ENCODE results near the gene PAPPA. TPM values are rescaled to one million over a fixed set of nuclear protein-coding genes. Genes with fewer than 3 reads are reported as not detected.

Gene PAPPA
- total RNA-seq, 1 experiment from 2014 or later = 0.22 TPM

DNA sequence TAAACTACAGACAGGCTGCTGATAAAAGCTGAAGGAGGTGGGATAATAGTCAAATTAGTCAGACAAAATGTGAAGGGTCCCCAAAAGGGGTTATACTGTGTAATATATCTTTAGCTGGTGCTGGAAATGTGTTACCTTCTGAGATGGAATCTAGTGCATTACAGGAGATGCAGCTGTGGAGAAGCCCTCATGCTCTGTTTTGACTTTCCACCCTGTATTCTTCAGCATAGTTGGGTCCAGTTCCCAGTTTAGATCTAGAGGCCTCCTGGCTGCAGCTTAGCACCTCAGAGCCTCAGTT, 122.6 kb downstream of the PAPPA start:
- H3K9me3 Mint-ChIP-seq = no peaks in the 10 kb centered on the region
- ChIA-PET POLR2A (interaction anchor here (0.8 to 1.1 kb wide), 2 partner anchors 10 to 35 kb away, joined by 3 read pairs; no protein-coding TSS in a partner anchor), CTCF (interaction anchor here (1.7 kb wide), 1 partner anchor 124 kb away, joined by 4 read pairs; no protein-coding TSS in a partner anchor)
- no peak overlapping the region for H3K27ac Mint-ChIP-seq
- no peak for DNase-seq (ENCODE audit: low spot score)
- peaks cover 99% of the 10 kb centered on the region for H3K27me3 Mint-ChIP-seq (ENCODE audit: low read depth)
- H3K4me3 Mint-ChIP-seq = no peak overlapping the region
- TF ChIP-seq FOXP1 (CRISPR knock-in tag; IDR thresholded peaks at IDR 0.05; ENCODE audit: borderline replicate concordance) (no peak), ZNF317 (CRISPR knock-in tag; IDR thresholded peaks at IDR 0.05; ENCODE audit: borderline replicate concordance, low read depth) (no peak), FOXJ3 (CRISPR knock-in tag; IDR thresholded peaks at IDR 0.05; ENCODE audit: borderline replicate concordance) (no peak), OVOL2 (CRISPR knock-in tag; IDR thresholded peaks at IDR 0.05; ENCODE audit: borderline replicate concordance) (no peak), NR1H2 (CRISPR knock-in tag; IDR thresholded peaks at IDR 0.05) (no peak), MXD4 (CRISPR knock-in tag; IDR thresholded peaks at IDR 0.05; ENCODE audit: borderline replicate concordance) (no peak), EMX1 (CRISPR knock-in tag; IDR thresholded peaks at IDR 0.05) (no peak), ZBTB21 (CRISPR knock-in tag; IDR thresholded peaks at IDR 0.05; ENCODE audit: borderline replicate concordance) (no peak)
- TF ChIP-seq, protein P1, sequence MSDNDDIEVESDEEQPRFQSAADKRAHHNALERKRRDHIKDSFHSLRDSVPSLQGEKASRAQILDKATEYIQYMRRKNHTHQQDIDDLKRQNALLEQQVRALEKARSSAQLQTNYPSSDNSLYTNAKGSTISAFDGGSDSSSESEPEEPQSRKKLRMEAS (CRISPR knock-in tag; IDR thresholded peaks at IDR 0.05) = no peak
- TF ChIP-seq, protein P2, sequence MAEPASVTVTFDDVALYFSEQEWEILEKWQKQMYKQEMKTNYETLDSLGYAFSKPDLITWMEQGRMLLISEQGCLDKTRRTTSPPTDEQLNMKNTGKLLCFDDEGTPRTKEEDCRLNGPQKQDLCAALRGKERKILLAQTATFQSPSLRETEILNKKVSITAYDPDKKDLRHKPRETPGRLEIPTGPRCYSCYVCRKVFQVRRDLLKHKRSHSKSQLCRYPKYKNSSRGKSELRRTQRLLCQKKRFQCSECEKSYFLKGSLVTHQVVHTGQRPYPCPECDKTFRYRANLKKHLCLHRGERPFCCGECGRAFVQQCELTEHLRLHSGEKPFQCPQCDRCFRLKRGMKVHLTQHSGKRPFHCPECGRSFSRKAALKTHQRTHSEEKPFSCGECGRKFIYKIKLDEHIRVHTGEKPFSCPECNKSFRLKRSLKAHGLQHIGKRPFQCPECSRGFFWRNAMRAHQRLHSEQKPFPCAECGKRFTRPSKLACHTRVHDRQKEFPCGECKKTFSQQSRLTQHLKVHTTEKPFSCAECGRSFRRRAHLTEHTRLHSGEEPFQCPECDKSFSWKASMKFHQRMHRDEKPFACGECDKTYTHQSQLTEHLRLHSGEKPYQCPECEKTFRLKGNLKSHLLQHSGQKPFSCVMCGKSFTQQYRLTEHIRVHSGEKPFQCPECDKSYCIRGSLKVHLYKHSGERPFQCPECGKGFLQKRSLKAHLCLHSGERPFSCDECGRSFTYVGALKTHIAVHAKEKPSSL (CRISPR knock-in tag; conservative IDR thresholded peaks at IDR 0.05) = no peak
- TF ChIP-seq, protein P3, sequence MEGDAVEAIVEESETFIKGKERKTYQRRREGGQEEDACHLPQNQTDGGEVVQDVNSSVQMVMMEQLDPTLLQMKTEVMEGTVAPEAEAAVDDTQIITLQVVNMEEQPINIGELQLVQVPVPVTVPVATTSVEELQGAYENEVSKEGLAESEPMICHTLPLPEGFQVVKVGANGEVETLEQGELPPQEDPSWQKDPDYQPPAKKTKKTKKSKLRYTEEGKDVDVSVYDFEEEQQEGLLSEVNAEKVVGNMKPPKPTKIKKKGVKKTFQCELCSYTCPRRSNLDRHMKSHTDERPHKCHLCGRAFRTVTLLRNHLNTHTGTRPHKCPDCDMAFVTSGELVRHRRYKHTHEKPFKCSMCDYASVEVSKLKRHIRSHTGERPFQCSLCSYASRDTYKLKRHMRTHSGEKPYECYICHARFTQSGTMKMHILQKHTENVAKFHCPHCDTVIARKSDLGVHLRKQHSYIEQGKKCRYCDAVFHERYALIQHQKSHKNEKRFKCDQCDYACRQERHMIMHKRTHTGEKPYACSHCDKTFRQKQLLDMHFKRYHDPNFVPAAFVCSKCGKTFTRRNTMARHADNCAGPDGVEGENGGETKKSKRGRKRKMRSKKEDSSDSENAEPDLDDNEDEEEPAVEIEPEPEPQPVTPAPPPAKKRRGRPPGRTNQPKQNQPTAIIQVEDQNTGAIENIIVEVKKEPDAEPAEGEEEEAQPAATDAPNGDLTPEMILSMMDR (IDR thresholded peaks at IDR 0.05) = no peak
- TF ChIP-seq, protein P4, sequence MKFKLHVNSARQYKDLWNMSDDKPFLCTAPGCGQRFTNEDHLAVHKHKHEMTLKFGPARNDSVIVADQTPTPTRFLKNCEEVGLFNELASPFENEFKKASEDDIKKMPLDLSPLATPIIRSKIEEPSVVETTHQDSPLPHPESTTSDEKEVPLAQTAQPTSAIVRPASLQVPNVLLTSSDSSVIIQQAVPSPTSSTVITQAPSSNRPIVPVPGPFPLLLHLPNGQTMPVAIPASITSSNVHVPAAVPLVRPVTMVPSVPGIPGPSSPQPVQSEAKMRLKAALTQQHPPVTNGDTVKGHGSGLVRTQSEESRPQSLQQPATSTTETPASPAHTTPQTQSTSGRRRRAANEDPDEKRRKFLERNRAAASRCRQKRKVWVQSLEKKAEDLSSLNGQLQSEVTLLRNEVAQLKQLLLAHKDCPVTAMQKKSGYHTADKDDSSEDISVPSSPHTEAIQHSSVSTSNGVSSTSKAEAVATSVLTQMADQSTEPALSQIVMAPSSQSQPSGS (CRISPR knock-in tag; IDR thresholded peaks at IDR 0.05; ENCODE audit: borderline replicate concordance, low read depth) = no peak
- TF ChIP-seq, protein P5, sequence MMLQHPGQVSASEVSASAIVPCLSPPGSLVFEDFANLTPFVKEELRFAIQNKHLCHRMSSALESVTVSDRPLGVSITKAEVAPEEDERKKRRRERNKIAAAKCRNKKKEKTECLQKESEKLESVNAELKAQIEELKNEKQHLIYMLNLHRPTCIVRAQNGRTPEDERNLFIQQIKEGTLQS (CRISPR knock-in tag; conservative IDR thresholded peaks at IDR 0.05) = no peak
- TF ChIP-seq, protein P6, sequence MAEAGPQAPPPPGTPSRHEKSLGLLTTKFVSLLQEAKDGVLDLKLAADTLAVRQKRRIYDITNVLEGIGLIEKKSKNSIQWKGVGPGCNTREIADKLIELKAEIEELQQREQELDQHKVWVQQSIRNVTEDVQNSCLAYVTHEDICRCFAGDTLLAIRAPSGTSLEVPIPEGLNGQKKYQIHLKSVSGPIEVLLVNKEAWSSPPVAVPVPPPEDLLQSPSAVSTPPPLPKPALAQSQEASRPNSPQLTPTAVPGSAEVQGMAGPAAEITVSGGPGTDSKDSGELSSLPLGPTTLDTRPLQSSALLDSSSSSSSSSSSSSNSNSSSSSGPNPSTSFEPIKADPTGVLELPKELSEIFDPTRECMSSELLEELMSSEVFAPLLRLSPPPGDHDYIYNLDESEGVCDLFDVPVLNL (CRISPR knock-in tag; IDR thresholded peaks at IDR 0.05; ENCODE audit: borderline replicate concordance, low read depth) = no peak
- ATAC-seq = no peak
- peaks cover 79% of the 10 kb centered on the region for H3K4me1 Mint-ChIP-seq
- no peaks in the 10 kb centered on the region for H3K36me3 Mint-ChIP-seq

DNA sequence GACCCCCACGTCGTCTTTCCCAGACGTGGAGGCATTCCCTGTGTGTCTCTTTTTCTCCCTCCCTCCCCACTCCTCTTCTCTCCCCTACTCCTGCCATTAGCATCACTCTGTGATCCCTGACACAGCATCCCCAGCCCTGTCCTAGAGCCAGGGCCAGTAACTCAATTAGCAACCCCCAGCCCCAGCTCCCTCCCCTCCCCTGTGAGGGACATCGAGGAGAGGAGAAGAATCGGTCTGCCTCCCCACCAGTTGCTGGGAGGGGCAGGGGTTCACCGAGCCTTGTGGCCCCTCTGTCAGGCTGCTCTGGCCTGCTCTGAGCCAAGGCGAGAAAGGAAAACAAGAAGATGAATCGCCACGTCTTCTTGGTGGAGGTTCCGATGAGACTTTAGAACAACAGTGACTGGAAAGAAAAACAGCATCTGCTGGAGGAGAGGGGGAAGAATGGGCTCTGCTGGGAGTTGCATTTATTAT, 123.1 kb downstream of the PAPPA start:
- DNase-seq (ENCODE audit: low spot score) (peak; percentile 29), ATAC-seq (peak; percentile 9)
- H3K27me3 Mint-ChIP-seq (ENCODE audit: low read depth) = peaks cover 99% of the 10 kb centered on the region
- H3K36me3 Mint-ChIP-seq = no peaks in the 10 kb centered on the region
- H3K4me3 Mint-ChIP-seq = peak overlapping the region; percentile 46
- peak; percentile 90 for TF ChIP-seq ZNF121 (CRISPR knock-in tag; IDR thresholded peaks at IDR 0.05)
- TF ChIP-seq JUN (CRISPR knock-in tag; IDR thresholded peaks at IDR 0.05) = no peak
- TF ChIP-seq IRF2 (CRISPR knock-in tag; IDR thresholded peaks at IDR 0.05; ENCODE audit: borderline replicate concordance, low read depth) = no peak
- no peak for TF ChIP-seq NR2C2 (CRISPR knock-in tag; IDR thresholded peaks at IDR 0.05)
- ChIA-PET POLR2A (interaction anchor here (1.1 kb wide), 1 partner anchor 36 kb away, joined by 3 read pairs; no protein-coding TSS in a partner anchor), CTCF (interaction anchor here (1.7 kb wide), 1 partner anchor 125 kb away, joined by 4 read pairs; no protein-coding TSS in a partner anchor)
- H3K4me1 Mint-ChIP-seq = peaks cover 79% of the 10 kb centered on the region
- H3K27ac Mint-ChIP-seq = no peak overlapping the region
- H3K9me3 Mint-ChIP-seq = no peaks in the 10 kb centered on the region

All from WTC11 (cell line).